Coronary artery (tissue), 2 donors: ENCODE results near the gene DCHS2.

Source experiments
- DNase-seq: peaks from one replicate; pipeline ENCODE4 v3.0.0-alpha.2; 2017; ENCODE audit warnings: low spot score
- H3K27ac ChIP-seq, 2 donors: fragments of 200-600 bp; sonication (generic); one replicate each; pipeline ENCODE4 v1.5.1; 2016 to 2019
- H3K4me3 ChIP-seq: fragments of 200-600 bp; sonication (generic); 2 replicates; pipeline ENCODE4 v1.5.1; 2016; ENCODE audit warnings: mild to moderate bottlenecking, moderate library complexity
- CTCF ChIP-seq: fragments of 200-600 bp; sonication (generic); IDR thresholded peaks from one replicate; pipeline ENCODE4 v1.5.1; 2019; ENCODE audit warnings: antibody characterized with exemption

DCHS2 gene

GRCh38 chr4:154526151-154526550, 34.6 kb upstream of the DCHS2 start:
- no peak for DNase-seq
- Histone ChIP-seq H3K4me3 (no peak overlapping the region), H3K27ac (no peak overlapping the region)
- no peak for TF ChIP-seq CTCF

DNA sequence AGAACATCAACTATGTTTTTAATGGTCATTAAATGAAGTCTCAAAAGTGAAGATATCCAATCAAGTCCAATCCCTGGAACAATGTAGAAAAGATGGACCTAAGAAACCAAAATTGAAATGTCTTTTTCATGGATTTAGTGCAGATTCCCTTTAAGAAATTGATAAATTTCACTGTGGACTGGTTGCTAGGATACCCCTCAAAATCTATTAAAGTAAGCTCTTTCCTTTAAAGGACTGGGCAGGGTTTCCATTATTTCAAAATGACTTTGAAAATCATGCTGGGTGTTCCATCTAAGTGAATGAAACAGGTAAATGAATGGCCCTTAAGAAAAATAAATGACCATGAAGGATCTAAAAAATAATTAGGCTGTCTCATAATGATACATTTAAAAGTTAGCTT, 30.0 kb upstream of the DCHS2 start:
- no peak overlapping the region for H3K4me3 ChIP-seq
- no peak for TF ChIP-seq CTCF
- DNase-seq = no peak
- H3K27ac ChIP-seq = no peak overlapping the region

- DNase-seq = no peak
- H3K4me3 ChIP-seq = no peak overlapping the region
- no peak overlapping the region for H3K27ac ChIP-seq
Observed at GRCh38 chr4:154519214-154519613, 27.6 kb upstream of the DCHS2 start.

DNA sequence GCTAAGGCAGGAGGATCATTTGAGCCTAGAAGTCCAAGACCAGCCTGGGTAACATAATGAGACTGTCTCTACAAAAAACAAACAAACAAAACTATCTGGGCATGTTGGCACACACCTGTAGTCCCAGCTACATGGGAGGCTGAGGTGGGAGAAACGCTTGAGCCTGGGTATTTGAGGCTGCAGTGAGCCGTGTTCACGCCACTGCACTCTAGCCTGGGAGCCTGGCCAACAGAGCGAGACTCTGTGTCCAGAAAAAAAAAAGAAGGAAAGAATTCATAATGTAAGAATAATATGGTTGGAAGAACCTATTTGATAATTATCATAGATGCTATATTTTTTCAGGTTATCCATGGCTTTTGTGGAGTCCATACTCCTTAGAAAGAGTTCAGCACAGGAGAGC, 26.0 kb upstream of the DCHS2 start:
- no peak for DNase-seq
- no peak overlapping the region for H3K4me3 ChIP-seq
- H3K27ac ChIP-seq = no peak overlapping the region
- TF ChIP-seq CTCF = no peak

More at GRCh38 chr4:154519214-154519613, 27.6 kb upstream of the DCHS2 start:
- TF ChIP-seq CTCF = no peak

DNA sequence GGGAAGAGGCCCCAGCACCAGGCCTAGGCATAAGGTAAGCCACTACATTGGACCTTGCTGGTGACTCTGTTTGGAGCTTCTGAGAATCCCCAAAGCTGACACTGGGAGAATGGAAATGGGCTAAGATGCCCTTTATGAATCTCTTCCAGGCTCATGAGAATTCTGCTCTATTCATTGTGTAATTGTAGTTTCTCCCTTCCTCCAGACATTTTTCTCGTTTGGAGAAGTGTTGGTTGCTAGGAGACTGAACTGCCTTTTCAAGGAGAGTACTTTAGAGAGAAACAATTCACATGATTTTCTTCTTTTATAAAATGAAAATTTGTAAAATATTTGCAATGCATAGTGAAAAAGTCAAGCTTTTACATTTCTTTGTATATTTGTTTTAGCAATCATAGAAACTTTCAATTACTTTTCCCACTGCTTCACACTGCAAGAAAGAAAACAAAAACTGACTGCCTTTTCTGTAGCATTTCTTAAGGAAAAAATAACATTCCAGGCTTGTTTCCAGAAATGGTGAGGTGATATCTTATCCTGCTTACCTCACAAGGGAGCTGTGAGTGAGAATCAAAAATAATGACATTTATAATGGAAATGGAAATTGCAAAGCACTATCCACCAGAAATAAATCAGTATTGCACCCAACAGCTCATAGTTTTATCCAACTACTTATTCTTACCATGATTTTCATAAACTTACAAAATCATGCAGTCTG, 24.9 kb upstream of the DCHS2 start:
- DNase-seq = no peak
- H3K4me3 ChIP-seq = no peak overlapping the region
- no peak for TF ChIP-seq CTCF
- no peak overlapping the region for H3K27ac ChIP-seq

DNA sequence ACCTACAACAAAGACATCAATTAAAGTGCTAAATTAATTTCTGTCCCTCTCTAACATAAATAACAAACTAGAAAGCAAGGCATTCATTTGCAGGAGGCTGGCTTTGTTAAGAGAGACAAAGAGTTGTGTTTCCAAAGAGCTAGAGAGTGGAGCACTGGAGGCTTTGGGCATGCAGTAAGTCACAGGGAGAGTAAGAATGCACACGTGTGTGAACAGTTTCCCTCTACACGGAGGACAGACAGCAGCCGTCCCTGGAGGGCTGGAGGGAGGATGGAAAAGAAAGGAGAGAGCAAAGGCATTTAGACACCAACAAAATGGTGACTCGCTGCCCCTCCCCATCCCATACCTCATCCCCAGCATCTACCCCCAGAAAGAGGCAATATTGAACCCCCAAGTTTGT, 20.4 kb upstream of the DCHS2 start:
- no peak for TF ChIP-seq CTCF
- Histone ChIP-seq H3K4me3 (no peak overlapping the region), H3K27ac (no peak overlapping the region)
- DNase-seq = no peak

GRCh38 chr4:154511548-154511947, 19.9 kb upstream of the DCHS2 start:
- Histone ChIP-seq H3K27ac (no peak overlapping the region), H3K4me3 (no peak overlapping the region)
- TF ChIP-seq CTCF = no peak
- DNase-seq = no peak
